GM21526 (cell line): ENCODE data around the gene IVNS1ABP.
"Not testable (repeated sequence)": the region's sequence is repeated elsewhere in the genome, so short reads cannot be mapped to it uniquely, and the experiment has no call there.

Experiments used
- ATAC-seq: cut with Tn5 transposase; IDR thresholded peaks from one replicate; pipeline ENCODE4 v1.9.1; 2021; ENCODE audit warnings: moderate library complexity; ENCODE audit not compliant: unreplicated experiment, low FRiP score

IVNS1ABP gene

DNA sequence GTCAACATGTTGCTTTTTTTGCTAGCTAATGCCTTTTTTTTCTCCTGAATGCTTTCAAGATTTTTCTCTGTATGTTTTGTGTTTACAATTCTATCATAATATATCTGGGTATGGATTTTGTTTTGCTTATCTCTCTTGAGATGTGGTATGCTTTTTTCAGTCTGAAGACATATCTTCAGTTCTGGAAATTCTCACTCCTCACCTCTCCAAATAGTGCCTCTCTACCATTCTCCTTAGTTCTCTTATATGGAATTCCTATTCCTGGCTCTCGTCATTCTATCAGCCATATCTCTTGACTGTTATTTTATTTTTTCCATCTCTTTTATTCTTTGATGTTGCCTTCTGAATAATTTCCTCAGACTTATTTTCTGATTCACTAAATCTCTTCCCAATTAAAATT is 58.4 kb downstream of the IVNS1ABP start:
- ATAC-seq = no peak

DNA sequence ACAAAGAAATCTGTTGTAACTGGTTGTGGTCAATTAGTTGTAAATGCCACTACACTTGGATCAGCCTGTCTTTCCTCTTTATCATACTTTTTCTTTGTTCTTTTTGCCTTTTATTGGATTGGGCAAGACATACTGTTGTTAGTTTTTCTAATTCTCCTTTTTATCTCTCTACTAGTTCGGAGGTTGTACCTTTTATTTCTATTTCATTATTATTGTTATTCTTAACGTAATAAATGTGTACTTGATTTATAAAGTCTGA is 59.2 kb downstream of the IVNS1ABP start:
- ATAC-seq = no peak

DNA sequence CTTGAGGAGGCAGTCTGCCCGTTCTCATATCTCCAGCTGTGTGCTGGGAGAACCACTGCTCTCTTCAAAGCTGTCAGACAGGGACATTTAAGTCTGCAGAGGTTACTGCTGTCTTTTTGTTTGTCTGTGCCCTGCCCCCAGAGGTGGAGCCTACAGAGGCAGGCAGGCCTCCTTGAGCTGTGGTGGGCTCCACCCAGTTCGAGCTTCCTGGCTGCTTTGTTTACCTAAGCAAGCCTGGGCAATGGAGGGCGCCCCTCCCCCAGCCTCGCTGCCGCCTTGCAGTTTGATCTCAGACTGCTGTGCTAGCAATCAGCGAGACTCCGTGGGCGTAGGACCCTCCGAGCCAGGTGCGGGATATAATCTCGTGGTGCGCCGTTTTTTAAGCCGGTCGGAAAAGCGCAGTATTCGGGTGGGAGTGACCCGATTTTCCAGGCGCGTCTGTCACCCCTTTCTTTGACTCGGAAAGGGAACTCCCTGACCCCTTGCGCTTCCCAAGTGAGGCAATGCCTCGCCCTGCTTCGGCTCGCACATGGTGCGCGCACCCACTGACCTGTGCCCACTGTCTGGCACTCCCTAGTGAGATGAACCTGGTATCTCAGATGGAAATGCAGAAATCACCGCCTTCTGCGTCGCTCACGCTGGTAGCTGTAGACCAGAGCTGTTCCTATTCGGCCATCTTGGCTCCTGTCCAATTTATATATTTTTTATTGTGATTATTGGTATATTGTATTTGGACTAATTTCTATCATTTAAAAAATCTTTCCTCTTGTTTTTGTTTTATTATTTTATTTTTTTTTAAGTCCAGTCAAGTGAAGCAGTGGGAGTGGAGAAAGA is 59.7 kb downstream of the IVNS1ABP start:
- ATAC-seq = not testable (repeated sequence)

DNA sequence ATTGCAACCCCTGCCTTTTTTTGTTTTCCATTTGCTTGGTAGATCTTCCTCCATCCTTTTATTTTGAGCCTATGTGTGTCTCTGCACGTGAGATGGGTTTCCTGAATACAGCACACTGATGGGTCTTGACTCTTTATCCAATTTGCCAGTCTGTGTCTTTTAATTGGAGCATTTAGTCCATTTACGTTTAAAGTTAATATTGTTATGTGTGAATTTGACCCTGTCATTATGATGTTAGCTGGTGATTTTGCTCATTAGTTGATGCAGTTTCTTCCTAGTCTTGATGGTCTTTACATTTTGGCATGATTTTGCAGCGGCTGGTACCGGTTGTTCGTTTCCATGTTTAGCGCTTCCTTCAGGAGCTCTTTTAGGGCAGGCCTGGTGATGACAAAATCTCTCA is 61.4 kb downstream of the IVNS1ABP start:
- not testable (repeated sequence) for ATAC-seq

DNA sequence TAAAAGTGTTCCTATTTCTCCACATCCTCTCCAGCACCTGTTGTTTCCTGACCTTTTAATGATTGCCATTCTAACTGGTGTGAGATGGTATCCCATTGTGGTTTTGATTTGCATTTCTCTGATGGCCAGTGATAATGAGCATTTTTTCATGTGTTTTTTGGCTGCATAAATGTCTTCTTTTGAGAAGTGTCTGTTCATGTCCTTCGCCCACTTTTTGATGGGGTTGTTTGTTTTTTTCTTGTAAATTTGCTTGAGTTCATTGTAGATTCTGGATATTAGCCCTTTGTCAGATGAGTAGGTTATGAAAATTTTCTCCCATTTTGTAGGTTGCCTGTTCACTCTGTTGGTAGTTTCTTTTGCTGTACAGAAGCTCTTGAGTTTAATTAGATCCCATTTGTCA is 64.6 kb downstream of the IVNS1ABP start:
- ATAC-seq = not testable (repeated sequence)

DNA sequence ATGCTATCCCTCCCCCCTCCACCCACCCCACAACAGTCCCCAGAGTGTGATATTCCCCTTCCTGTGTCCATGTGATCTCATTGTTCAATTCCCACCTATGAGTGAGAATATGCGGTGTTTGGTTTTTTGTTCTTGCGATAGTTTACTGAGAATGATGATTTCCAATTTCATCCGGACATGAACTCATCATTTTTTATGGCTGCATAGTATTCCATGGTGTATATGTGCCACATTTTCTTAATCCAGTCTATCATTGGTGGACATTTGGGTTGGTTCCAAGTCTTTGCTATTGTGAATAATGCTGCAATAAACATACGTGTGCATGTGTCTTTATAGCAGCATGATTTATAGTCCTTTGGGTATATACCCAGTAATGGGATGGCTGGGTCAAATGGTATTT is 65.1 kb downstream of the IVNS1ABP start:
- not testable (repeated sequence) for ATAC-seq

DNA sequence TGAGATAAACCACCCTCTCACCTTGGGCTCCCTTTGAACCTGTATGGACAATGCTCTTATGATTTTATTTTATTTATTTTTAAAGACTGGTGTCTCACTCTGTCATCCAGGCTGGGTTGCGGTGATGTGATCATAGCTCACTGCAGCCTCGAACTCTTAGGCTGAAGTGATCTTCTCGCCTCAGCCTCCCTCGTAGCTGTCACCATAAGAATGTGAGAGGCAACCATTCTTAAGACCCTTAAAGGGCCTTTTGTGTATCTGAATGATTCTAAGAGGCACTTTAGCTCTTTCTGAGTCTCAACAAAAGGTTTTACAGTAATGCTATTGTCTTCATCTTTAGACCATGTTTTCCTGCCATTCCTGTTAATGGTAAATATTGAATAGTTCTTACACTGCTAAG is 67.0 kb downstream of the IVNS1ABP start:
- ATAC-seq = no peak

DNA sequence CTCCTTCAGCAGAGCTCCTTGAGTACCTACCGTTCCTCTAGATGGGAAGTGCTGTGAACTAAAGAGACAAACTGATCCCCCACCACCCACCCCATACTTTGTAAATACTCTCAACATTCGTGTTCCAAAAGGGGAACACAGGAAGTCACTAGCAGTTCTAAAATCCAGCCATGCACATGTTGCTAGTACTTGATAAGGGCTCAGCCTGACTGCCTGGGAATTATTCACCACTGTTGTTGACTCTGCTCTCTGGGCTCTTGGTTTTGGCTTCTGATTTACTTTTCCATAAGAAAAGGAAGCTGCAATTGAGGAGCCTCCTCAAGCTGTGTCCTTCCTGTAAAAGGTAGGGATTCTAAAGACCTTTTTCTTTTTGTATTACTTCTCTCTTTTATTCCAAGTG is 67.5 kb downstream of the IVNS1ABP start:
- no peak for ATAC-seq
